ENCODE measurements around the gene RNF149.

RNF149 gene

GRCh38 chr2:101231937-101232730 lies 76.4 kb downstream of the RNF149 start:
- DNase-seq (ENCODE audit: extremely low read depth, low read depth) = no peak

GRCh38 chr2:101231240-101231639 lies 77.3 kb downstream of the RNF149 start:
- TF ChIP-seq CTCF (IDR thresholded peaks at IDR 0.05; ENCODE audit: low read depth, low read length) = no peak
- no peak for DNase-seq (ENCODE audit: extremely low read depth, low read depth)

More at GRCh38 chr2:101231937-101232730, 76.4 kb downstream of the RNF149 start:
- no peak for TF ChIP-seq CTCF (IDR thresholded peaks at IDR 0.05; ENCODE audit: low read depth, low read length)

- no peak for DNase-seq (ENCODE audit: extremely low read depth, low read depth)
- no peak for TF ChIP-seq CTCF (IDR thresholded peaks at IDR 0.05; ENCODE audit: low read depth, low read length)
These were observed 77.9 kb downstream of the RNF149 start for GRCh38 chr2:101230541-101231001.

All from AG09319 (cell line).